Spleen (tissue), 7 donors: ENCODE results near the gene TOMM5.

Source experiments
- POLR2A ChIP-seq, 3 donors: fragments of 450-650 bp; IDR thresholded peaks; one replicate each; pipeline ENCODE4 v1.5.1; 2017; ENCODE audit warnings: antibody characterized with exemption in 3 of 3, mild to moderate bottlenecking in 1 of 3
- TF ChIP-seq, protein P1 (sequence below), 11 experiments: fragments of 200-600 bp in 7 of 11; fragments of 450-650 bp in 4 of 11; sonication (generic) in 4 of 11; IDR thresholded peaks in 8 of 11; conservative IDR thresholded peaks in 3 of 11; 1 replicate in 7 of 11; 2 replicates in 4 of 11; pipeline versions ENCODE4 v1.4.0 to v1.8.0; 2016 to 2021; ENCODE audit warnings: antibody characterized with exemption in 11 of 11, inconsistent platforms in 4 of 11, mild to moderate bottlenecking in 1 of 11
- donor health status: DM: no; HTN: no; CAD: no; lungs with moderate emphysema.
- donor health status: DM: no; HTN: no; CAD: no.
- donor health status: DM: no; HTN: no; CAD: no.

- TF ChIP-seq, protein P1, sequence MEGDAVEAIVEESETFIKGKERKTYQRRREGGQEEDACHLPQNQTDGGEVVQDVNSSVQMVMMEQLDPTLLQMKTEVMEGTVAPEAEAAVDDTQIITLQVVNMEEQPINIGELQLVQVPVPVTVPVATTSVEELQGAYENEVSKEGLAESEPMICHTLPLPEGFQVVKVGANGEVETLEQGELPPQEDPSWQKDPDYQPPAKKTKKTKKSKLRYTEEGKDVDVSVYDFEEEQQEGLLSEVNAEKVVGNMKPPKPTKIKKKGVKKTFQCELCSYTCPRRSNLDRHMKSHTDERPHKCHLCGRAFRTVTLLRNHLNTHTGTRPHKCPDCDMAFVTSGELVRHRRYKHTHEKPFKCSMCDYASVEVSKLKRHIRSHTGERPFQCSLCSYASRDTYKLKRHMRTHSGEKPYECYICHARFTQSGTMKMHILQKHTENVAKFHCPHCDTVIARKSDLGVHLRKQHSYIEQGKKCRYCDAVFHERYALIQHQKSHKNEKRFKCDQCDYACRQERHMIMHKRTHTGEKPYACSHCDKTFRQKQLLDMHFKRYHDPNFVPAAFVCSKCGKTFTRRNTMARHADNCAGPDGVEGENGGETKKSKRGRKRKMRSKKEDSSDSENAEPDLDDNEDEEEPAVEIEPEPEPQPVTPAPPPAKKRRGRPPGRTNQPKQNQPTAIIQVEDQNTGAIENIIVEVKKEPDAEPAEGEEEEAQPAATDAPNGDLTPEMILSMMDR (IDR thresholded peaks at IDR 0.05 in 8 of 11, conservative IDR thresholded peaks at IDR 0.05 in 3 of 11): no peak
- TF ChIP-seq POLR2A (IDR thresholded peaks at IDR 0.05): no peak
Measured at GRCh38 chr9:37562826-37563225, 29.6 kb downstream of the TOMM5 start.
